ENCODE data around the gene PPP6R2.

PPP6R2 gene

DNA sequence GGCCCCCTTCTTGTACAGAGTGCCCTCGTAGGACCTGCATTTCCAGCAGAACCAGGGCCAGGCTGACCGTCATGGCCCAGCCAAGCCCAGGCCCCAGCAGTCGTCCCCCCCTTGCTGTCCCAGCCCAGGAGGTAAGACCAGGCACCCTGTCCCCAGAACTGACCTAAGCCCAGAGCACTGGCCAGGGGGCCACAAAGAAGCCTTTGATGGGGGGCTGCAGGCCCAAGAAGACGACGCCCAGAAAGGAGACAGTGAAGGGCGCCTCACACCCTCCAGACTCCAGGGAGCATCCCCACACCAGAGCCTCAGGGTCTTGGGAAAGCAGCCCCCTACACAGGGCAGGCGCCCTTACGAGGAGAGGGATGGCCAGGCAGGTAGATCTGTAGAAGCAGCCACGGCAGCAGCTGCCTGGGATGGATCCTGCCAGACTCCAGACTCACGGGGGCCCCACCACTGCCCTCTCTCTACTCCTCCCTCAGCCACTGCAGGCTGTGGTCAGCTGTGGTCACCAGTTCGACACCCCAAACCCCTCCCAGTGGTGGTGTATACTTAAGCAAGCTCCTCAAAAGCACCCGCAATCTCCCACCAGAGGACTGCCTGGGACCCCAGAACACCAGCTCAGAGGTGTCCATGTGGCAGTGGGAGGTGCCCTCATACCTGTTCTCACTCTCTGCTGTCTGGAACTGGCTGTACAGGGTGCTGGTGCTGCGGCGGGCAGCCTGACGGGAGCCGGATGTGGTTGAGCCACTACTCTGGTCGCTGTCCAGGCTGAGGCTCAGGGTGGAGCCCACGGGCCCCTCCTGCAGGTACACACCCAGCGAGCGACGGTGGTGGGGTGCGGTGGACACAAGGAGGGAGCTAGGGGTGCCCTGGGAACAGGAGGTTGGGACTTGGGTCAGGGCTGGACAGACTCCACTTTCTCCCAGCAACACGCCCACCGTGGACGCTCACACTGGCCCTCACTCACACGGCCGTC, 104.7 kb downstream of the PPP6R2 start:
- no peak for DNase-seq

DNA sequence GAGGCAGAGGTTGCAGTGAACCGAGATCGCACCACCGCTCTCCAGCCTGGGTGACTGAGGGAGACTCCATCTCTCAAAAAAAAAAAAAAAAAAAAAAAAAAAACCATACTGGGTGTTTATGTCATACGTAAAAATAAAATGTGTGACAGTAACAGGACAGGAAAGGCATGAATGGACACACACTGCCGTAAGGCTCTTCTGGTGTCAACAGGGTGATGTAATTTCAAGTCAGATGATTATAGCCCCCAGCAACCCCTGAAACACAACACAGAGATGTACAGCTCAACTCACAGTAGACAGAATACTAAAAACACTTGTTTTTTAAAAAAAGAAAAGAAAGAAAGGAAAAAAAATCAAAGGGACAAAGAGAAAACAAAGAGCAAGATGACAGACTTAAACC, 109.5 kb downstream of the PPP6R2 start:
- no peak for DNase-seq

DNA sequence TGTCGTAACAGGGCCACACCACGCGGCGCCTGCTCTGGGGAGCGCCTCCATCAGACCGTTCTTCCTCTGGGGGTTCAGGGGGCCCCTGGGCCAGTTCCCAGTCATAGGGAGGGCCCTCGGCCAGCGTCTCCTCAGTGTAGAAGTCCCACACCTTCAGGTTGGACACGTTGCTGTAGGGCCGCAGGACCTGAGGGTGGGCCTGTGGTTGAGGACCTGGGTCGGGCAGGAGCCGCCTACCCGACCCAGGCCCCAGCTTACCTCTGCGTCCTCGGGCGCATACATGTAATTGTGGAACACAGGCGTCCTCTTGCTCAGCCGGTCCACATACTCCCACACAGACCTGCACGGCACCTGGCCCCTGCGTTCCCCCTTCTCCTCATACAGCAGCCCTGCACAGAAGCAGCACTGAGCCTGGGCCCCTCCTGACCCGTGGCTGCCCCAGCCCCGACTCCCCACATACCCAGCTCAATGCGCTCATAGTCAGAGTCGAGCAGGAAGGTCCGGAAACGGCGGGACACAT, 111.5 kb downstream of the PPP6R2 start:
- DNase-seq, result no peak

GRCh38 chr22:50455201-50455600, 112.1 kb downstream of the PPP6R2 start:
- no peak for DNase-seq

GRCh38 chr22:50456026-50456425, 112.9 kb downstream of the PPP6R2 start:
- no peak for DNase-seq

- DNase-seq, result no peak
Observed at GRCh38 chr22:50456466-50457234, 113.5 kb downstream of the PPP6R2 start.

DNA sequence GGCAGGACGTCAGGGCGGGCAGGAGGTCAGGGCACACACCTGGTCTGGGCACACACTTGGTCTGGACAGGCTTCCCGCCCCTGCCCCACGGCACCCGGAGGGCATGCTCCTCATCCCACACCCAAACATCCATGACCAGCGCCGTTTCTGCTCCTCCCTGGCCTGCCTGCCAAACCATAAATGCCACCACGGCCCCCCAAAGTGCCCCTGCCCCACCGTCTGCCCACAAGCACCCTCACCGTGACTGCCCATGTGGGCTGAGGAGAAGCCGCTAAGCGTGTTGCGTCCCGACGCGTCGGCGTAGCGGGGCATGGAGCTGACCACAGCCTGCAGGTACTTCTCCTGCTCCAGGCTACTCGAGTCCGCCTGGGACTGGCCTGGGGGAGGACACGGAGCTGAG, 115.9 kb downstream of the PPP6R2 start:
- no peak for DNase-seq

DNA sequence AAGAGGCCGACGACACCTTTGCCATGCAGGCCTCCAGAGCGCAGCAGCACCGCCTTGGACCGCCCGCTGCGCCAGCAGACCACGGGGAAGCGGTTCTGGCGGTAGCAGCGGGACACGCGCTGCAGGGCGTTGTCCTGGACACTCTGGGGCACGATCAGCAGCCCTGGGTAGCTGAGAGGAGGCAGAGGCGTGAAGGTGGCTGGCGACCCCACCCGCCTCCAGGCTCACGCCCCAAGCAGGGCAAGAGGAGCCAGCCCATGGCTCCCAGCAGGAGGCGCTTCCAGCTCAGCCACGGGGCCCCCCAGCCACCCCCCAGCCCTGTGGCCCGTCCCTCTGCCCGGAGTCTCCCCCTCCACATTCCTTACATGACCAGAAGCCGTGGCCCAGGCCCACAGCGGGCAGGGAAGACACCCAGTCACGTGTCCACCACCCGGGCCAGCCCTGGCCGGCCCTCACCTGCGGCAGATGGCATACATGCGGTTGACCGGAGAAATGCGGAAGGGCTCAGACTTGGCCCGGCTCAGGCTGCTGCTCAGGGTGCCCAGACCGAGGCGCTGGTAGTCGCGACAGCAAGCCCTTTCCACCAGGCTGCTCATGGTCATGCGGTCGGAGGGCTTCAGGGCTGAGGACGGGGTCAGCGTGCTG, 116.5 kb downstream of the PPP6R2 start:
- no peak for DNase-seq

GRCh38 chr22:50460938-50461337, 117.8 kb downstream of the PPP6R2 start:
- DNase-seq, result no peak

GRCh38 chr22:50461536-50461935, 118.4 kb downstream of the PPP6R2 start:
- no peak for DNase-seq

DNA sequence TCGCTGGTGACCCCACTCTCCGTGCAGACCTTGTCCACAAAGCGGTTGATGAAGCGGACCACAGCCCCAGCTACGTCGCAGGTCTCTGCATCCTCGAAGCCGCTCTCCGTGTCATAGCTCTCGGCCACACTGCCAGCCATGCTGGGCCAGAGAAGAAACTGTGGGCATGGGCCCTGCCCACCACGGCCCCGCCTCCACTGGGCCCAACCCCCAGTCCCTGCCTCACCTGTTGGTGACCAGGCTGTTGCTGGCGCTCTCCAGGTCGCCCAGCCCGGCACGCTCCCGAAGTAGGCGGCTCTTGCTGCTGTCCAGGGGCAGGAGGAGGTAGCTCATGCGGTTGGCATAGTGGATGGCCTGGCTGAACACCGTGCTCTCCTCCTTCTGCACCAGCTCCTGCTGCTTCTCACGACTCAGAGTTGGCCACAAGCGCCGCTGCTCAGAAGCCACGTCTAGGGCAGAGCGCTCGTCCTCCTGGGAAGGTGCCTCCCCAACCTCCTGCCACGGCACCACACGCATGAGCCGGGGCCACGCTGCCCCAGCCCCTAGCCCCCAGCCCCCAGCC, 118.9 kb downstream of the PPP6R2 start:
- no peak for DNase-seq

- no peak for DNase-seq
Observed at GRCh38 chr22:50463188-50463900, 120.2 kb downstream of the PPP6R2 start.

- no peak for DNase-seq
Observed at GRCh38 chr22:50464451-50464850, 121.3 kb downstream of the PPP6R2 start.

DNA sequence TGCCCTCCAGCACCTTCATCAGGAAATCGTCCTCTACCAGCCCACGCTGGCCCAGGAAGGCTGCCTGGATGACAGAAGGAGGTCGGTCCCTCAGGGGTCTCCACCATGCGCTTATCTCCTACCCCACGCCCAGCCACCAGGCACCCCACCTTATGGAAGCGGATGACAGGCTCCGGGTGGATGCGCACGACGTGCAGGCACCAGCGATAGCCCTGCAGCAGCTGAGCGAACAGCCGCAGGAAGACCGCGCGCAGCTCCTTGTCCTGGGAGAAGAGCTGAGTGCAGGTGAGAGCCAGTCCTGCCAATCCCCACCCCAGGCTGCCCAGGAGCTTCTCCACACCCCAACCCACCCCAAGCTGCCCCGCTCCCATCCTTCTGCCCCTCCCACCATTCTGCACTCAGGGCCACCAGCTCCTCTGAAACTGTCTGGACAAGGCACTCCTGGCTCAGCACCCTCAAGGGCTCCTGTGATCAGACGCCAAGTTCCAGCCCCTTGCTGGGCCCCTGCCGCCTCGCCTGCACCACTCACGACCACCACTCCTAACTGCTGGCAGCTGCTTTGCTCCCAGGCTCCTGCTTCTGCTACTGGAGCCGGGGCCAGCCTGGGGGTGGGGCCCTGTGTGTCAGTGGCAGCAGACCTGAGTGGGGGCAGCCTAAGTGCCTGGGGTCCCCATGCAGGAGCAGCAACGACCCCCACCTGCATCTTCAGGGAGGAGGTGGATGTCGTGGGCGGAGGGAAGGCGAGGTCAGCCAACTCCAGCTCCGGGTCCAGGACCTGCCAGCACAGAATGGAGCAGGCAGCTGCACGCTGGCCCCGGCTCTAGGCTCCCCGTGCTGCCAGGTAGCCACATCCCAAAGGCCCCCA, 122.2 kb downstream of the PPP6R2 start:
- DNase-seq, result no peak

GRCh38 chr22:50467341-50467740, 124.2 kb downstream of the PPP6R2 start:
- DNase-seq, result no peak

GRCh38 chr22:50467773-50468440, 124.8 kb downstream of the PPP6R2 start:
- DNase-seq, result no peak

GRCh38 chr22:50468626-50469025, 125.5 kb downstream of the PPP6R2 start:
- DNase-seq, result no peak

- peak; percentile 47 for DNase-seq
Observed at GRCh38 chr22:50469377-50470305, 126.5 kb downstream of the PPP6R2 start.

DNA sequence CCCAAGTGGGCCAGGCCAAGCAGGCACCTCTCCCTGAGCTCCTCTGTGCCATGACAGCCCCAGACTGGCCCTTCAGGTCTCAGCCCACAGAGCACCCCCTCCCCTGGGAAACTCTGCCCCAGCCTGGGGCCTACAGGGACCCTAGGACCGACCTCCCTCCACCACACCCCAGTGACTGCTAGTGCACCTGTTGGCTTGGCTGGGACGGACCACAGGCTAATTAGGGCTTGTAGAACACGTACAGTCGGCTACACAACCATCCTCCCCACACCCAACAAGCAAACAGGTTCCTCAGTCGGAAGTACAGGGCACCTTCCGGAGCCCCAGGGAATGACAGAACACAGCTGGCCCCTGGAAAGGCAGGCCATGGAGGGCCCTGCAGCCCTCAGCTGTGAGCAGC, 127.4 kb downstream of the PPP6R2 start:
- DNase-seq, result no peak
